HG02870 (cell line): ENCODE results near the gene AQP5.

Experiments used
- ATAC-seq: cut with Tn5 transposase; IDR thresholded peaks from one replicate; pipeline ENCODE4 v1.9.1; 2021; ENCODE audit warnings: mild to moderate bottlenecking, moderate library complexity; ENCODE audit not compliant: unreplicated experiment

AQP5 gene

DNA sequence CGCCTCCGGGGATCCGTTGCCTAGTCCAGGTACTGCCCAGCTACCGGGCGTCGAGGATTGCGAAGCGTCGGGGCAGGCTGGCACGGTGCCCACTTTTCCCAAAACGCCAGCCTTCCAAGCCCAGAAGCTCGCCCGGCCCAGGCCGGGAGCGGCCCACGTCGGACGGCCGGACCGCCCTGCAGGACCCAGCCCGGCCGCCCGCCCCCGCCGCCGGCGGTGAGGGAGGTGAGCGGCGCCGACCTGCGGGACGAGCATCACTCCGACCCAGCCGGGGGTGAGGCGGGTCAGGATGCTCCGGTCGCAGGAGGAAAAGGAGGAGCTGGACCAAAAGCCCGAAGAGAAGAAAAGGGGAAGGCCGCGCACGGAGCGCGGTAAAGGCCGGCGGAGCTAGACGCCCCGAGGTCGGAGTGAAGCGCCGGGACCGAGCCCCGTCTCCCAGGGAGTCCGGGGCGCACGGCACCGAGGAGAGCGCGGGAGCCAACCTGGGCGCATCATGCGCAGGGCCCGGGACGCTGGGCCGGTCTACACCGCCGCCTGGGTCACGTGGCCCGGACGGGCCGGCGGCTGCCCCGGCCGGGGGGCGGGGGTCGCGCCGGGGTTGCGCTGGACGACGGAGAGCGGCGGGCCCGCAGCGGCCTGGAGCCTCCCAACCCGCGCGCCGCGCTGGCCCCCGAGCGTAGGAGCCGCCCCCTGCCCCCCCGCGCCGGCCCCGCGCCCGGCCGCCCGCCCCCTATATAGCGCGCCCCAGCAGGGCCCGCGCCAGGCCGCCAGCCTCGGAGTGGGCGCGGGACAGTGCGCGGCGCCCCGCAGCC lies at the start of gene AQP5:
TSS of gene AQP5 (plus strand) at position 762 of the 812 bp plus-strand sequence. CDS start 146 bp downstream, outside the sequence.
- no peak for ATAC-seq

DNA sequence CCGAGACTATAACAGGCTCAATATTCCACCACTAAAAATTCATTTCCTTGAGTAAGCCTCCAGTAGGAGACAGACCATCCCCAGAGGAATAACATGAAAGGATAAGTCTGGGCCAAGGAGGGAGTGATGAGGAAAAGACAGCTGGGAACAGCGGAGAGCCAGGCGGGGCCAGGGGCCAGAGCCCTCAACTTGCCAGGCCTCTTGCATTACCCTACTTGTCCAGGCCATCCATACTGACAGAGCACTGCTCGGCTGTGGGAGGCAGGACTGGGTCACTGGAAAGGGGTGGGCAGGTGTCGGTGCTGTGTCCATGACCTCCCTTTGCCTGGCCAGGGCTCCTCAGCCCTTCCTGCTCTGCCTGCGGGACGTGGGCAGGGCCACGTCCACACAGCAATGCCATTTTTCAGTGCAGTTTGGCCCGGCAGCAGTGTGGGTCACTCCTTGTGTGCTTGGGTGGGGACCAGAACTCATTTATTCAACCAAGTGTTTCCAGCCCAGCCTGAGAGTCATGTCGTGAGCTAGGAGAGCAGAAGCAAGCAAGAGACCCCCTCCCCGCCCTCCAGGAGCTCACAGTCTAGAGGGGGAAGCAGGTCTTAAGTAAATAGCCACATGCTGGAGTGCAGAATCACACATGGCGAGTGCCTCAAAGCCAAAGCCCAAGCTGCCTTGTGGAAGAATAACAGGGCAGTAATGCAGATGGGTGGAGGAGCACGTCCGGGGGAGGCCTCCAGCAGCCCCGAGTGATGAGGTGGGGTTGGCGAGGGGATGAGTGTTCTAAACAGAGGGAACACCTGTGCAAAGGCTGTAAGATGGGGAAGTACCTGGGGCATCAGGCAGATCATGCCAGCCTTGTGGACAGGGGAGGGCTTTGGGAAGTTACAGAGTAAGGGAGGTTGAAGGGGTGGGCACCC lies 49.1 kb upstream of the AQP5 start:
- no peak for ATAC-seq

DNA sequence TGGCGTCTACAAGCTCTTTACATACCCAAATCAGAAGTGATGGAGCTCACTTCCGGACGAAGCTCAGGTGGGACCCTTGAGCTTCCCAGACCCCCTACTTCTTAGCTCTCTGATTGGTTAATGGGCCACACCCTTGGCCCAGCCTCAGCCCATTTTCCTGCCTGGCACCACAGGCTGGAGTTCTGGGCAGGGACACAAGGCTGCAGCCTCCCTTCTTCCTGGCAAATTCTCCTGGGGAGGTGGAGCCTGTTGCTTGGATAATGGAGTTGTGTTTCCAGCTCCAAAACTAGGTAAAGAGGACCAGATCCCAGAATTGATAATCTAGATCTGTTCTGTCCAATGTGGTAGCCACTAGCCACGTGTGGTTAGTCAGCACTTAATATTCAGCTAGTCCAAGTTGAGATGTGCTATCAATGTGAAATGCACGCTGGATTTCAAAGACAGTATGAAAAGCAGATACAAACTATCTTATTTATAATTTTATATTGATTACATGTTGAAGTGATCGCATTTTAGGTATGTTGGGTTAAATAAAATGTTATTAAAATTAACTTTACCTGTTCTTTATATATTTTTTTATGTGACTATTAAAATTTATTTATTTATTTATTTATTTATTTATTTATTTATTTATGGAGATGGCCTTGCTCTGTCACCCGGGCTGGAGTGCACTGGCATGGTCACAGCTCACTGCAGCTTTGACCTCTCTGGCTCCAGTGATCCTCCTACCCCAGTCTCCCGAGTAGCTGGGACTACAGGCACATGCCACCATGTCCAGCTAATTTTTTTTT lies 45.3 kb upstream of the AQP5 start:
- ATAC-seq = no peak

DNA sequence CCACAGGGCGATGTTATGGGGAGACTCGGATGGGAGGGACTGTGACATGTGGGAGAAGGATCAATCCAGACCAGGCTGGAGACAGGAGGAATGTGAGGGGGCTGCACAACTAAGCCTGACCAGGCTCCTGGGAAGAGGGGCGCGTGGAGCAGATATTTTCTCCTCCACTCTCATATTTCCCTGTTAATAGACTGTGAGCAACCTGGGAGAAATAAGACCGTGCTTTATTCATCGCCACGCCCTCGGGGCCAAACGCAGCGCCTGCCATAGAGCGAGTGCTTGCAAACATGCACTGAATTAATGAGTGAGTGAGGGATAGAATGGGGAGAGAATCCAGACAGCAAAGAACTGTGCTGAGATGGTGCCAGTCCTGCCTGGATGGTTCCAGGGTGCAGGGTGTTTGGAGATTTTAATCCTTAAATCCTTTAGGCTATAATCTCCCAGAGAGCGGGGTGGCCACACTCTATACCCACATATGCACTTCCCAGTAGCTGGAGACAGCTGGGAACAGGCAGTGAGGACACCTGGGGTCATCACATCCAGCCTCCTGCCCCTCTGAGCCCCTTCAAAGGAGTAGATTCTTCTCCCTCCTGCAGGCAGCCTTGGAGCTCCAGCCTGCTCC lies 44.4 kb upstream of the AQP5 start:
- ATAC-seq = no peak

DNA sequence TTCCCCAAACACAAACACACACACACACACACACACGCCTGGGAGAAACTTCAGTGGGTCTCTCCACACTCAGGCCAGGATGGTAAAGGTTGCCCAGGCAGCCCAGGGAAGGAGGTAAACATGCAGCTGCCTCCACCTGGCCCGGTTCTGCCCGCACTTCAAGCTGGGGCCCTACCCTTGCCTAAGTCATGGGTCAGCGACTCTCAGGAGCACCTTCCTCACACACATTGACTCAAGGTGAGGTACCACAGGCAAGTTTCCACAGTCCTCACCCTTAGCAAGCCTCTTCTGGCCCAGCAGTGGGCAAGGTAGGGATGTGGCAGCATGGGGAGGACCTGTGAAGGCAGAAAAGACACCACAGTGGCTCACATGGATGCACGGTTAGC lies 43.9 kb upstream of the AQP5 start:
- no peak for ATAC-seq

DNA sequence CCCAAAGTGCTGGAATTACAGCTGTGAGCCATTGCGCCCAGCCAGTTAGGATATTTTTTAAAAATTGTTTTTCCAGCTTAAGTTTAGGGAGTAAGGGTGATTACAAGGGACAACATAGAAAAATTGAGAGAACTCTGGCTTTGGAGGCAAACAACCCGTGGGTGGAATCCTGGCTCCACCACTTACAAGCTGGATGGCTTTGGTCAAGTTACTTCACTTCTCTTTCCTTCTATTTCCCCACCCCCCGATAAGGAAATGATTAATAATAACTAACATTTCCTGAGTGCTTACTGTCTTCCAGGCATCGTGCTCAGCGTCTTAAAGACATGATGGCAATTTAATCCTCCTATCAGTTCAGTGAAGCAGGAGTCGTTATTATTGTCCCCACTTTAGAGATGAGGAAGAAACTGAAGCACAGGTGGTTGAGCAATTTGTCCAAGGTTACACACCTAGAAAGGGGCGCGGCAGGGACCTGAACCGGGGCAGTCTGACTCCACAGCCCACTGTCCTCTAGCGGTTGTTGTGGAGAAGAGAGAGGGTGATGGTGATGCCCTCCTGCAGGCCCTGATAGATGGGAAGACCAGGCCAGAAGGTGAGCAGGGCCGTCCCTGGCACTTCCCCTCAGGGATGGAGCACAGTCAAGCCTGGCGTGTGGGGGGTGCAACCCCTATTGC lies 41.3 kb upstream of the AQP5 start:
- no peak for ATAC-seq

DNA sequence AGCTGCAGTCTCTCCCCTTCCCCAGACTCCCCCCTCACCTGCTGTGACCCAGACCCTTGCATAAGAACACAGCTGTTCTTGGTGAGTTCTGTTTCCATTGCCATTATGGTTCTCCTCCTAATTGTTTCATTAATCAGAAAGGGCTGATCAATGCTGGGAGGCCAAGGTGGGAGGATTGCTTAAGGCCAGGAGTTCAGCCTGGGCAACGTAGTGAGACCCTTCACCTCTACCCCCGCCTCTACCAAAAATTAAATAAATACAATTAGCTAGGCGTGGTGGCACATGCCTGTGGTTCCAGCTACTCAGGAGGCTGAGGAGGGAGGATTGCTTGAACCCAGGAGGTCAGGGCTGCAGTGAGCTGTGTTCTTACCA lies 40.8 kb upstream of the AQP5 start:
- ATAC-seq = no peak

DNA sequence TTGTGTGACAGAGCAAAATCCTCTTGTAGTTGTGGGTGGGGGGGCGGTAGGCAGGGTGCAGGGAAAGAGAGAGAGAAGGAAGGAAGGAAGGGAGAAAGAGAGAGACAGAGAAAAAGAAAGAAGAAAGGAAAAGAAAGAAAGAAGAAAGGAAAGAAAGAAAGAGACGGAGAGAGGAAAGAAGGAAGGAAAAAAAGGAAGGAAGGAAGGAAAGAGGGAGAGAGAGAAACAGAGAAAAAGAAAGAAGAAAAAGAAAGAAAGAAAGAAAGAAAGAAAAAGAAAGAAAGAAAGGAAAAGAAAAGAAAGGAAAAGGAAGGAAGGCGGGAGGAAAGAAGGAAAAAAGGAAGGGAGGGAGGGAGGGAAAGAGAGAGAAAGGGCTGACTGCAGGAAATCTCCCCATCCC lies 40.4 kb upstream of the AQP5 start:
- ATAC-seq = no peak

DNA sequence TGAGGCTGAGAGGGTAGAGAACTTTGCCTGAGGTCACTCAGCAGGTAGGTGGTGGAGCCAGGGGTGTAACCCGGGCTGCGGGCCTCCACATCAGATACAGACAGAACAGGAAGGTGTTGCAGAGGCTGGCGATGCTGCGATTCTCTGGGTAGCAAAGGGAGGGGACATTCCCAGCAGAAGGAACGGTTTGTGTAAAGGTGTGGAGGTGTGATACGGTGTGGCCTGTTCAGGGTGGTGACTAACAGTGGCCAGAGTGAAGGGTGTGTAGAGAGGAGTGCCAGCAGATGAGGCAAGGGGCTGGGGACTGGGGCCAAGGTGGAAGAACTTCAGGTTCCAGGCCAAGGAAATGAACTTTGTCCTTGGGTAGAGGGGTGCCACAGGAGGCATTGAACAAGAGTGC lies 39.7 kb upstream of the AQP5 start:
- no peak for ATAC-seq

DNA sequence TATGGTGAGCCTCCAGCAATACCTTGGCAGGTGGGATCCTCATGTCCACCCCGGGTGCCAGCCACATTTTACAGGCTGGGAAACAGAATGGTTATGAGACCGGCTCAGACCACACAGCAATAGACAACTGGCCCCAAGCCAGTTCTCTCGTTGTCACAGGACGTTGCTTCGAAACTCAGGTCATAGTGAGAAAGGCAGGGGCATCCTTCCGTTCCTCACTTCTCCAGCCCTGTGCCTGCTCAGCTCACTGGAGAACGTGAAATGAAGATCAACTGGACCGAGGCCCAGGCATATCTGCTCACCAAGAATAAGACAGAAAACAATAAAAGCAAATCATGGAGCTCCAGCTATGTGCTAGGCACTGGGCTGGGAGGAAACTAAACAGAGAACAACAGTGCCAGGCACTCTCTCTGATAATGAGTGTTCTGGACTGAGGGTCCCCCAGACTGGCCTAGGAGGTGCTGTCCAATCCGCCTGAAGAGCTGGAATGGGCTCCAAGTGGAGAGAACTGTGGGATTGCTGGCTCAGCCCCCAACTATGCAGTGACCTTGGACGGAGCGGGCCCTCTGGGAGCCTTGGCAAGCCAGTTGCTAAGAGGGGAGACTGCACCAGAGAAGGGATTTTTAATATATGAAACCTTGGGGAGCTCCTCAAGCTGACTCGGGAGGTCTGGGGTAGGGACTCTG lies 39.2 kb upstream of the AQP5 start:
- no peak for ATAC-seq

DNA sequence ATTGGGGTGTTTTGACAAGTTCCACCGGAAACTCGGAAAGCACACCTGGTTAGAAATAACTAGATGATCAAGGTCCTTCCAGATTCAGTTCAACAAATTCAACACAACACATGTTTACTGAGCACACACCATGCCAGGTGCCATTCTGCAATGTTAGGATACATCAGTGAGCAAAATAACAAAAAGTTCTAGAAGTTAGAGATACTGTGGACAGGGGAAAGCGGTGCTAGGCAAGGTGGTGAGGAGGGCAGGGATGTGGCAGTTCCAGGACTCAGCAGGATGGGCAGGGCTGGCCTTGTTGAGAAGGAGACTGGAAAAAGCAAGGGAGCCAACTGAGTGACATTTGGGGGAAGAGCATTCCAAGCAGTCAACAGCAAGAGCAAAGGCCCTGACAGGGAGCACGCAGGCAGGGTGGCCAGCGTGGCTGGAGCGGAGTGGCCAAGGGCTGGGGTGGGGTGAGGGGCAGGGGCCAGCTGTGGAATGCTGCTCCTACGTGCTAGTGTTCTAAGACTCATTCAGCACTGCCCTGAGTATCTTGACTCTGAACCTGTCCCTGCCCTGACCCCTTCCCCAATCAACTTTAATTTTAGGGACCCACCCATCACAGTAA lies 38.5 kb upstream of the AQP5 start:
- no peak for ATAC-seq

DNA sequence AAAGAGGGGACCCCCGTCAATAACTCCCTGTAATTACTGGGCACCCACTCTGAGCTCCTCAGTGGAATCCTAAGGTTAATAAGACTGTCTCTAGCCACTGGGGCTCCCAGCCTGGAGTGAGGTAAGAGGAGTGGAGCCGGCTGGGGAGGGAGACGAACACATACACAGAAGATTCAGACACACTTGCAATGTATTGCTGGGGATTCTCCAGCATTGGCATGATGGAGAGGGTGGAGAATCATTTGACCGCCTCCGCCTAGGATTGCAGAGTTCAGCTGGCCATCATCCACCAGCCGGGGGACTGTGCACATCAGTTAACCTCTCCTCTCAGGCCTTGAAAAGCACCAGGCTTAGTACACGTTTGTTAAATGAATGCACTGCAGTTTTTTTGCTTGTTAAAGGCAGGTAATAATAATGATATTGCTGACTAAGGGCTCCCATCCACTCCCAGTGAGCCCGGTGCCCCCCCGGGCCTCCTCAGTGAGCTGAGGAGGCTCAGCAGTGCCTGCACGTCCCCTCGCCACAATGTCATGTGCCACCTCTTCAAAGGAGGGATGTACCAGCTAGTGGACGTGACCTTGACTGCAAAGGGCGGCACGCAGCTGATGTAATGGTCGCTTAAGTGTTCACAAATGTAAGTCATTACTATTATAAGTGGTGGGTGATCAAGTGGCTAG lies 37.7 kb upstream of the AQP5 start:
- ATAC-seq = no peak

DNA sequence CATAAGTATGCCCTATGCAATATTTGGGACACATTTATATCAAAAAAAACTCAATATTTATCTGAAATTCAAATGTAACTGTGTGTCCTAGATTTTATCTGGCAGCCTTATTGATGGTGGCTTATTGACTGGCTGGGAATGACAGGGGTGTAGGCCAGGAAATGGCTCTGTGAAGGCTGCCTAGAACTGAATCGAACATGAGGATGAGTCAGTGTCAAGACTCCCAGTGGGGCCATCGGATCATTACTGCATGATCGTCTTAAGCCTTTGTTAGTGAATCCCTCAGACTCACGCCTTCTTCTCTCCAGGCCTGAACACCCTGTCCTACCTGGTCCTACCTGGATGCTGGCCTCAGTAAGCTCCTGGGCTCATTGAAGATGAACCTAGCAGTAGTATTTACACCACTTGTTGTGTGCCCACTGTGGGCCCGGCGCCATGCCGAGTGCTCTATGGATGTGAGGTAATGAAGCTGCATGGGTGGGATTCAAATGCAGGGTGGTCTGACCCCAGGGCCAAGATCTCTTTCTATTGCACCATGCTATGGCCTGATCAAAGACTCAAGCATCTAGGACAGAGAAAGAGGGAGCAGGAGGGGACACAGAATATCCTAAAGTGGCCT lies 36.9 kb upstream of the AQP5 start:
- no peak for ATAC-seq

DNA sequence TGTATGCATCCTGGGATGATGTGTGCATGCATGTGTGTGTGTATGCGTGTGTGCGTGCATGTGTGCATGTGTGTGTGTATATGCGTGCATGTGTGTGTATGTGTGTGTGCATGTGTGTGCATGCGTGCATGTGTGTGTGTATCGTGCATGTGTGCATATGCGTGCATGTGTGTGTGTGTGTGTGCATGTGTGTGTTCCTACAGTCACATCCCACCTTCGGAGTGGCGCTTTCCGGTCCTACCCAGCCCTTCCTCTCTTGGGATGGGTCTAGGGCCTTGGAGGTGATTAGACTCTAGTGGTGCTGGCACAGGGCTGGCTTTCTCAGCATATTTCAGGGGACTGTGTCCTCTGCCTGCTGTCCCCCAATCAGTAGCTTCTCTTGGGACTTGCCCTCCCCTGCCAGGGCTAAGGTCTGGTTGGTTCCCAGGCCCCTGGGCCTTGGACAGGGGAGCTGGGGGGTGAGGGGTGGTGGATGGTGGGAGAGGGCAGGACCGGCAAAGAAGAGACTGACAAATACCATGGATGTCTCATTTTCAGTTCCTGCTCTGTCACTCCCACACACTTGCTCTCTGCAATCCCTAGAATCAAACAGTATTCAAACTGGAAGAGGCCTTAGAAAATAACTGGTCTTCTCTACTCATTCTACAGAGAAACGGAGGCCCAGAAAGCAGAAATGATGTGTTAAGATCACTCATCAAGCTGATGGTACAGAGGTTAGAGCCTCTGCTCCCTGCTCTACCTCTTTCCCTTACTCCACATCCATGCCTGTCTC lies 36.1 kb upstream of the AQP5 start:
- no peak for ATAC-seq

DNA sequence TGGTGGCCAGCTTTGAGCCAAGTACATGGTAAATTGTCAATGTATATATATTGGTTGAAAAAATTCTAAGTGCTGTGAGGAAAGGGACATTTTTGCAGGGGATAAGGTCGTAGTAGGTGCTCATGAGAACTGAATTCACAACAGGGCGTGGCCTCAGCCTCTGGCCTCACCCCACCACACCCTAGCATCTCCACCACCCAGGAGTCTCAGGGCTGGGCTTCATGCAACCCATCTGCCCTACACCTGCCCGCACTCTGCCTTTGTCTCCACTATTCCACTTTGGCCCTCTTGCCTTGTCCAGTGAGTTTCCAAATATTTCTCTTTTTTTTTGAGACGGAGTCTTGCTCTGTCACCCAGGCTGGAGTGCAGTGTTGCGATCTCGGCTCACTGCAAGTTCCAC lies 33.2 kb upstream of the AQP5 start:
- no peak for ATAC-seq

DNA sequence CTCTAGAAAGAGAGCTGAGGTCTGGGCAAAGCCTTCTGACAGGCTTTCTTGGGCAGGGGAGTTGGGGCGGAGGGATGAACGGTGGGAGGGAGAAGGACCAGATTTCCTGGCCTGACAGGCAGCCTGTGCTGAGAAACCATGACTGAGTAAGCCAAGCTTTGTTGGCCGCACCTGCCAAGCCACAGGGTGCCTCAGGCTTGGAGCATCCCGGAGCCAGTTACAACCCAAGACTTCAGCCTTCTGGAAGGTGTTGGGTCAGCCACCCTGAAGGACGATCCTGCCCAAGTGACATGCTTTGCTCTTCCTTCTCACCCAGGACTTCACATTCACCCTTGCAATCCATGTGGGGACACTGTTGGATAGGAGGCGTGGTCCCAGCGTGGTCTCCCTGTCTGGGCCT lies 32.1 kb upstream of the AQP5 start:
- ATAC-seq = no peak

DNA sequence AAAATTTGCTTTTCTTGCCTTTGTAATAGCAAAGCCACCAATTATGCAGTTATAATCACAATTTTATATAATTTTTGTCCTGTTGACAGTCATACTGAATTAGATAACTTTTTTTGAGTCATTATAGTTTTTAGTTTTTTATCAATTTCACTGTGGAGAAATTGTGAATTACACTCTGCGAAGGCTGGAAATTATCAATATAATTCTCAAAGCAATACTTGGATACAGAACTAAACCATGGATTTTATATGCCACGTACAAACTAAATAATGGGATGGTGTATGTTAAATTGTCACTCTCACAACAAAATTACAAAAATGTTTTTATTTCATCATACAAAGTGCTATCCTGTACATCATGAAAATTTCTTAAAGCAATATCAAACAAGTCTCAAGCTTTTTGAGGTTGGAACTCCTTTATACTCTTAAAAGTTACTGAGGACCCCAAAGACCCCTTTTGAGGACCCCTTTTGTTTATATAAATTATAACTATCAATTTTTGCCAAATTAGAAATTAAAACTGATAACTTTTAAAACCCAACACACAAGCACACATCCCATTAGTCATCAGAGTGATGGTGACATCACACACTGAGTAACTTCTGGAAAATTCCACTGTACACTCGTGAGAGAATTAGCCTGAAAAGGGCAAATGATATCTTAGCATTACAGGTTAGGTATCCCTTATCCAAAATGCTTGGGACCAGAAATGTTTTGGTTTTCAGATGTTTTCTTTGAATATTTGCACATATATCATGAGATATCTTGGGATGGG lies 31.0 kb upstream of the AQP5 start:
- ATAC-seq = no peak
